ENCODE results near the gene CYGB. TPM values are rescaled to one million over a fixed set of nuclear protein-coding genes. Genes with fewer than 3 reads are reported as not detected.

The CYGB gene
- total RNA-seq, 1 experiment from 2014 or later: 2.8 TPM

DNA sequence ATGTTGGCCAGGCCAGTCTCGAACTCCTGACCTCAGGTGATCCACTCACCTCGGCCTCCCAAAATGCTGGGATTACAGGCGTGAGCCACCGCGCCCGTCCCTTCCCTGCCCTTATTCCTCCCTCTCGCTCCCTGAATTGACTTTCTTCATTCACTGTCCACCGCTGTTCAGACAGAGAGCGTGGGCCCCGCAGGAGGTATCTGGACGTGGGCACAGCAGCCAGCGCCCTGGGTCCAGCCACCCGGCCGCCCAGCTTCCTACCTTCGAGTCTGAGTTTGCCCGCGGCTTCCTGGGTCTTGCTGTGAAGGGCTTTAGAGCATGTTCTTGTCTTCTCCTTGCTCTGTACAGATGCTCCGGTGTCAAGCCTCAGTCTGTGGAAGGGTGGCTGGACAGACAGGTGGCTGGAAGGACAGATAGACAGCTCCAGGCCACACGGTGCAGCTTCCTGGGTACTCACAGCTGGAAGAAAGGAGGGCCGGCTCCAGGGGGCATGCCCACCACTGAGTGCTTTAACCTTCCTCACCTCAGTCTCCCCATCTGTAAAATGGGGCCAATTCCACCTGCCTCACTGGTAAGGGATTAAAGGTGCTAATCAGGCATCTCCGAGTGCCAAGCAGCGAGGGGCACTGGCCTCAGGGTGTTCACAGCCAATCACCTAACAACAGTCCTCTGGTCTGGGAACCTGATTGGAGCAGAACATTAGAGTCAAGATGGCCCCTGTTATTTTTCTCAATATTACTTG, 49.9 kb downstream of the CYGB start:
- no peak for DNase-seq (ENCODE audit: extremely low read depth, low read depth)

DNA sequence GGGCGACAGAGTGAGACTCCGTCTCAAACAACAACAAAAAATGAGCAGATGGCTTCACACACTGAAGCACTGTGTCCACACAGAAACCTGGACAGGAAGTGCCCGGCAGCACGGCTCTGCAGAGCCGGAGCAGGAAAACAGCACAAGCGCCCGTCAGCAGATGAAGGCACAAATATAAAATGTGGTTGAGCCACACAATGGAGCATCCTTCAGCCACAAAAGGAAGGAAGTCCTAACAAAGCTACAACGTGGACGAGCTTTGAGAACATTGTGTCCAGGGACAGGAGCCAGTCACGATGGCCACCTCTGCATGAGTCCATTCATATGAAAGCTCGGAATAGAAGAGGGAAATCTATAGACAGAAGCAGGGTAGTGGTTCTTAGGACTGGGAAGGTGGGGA, 51.9 kb downstream of the CYGB start:
- DNase-seq (ENCODE audit: extremely low read depth, low read depth): no peak

DNA sequence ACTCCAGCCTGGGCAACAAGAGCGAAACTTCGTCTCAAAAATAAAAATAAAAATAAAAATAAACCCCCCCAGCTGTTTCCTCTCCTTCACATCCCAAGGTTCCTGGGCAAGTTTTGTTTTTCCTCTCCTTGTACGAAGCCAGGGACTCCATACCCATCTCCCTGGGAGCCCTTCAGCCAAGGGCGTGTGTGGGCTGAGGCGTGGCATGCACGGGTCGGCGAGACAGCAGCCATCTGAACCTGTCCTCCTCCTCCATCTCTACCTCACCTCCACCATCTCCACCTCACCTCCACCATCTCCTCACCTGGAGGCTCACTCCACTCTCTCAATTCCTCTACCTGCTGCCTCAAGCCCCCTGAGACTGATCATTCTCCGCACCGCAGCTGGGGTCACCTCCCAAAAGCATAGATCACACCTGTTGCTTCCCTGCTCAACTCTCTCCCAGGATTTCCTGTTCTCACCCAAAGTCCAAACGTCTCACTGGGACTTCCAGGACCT, 53.2 kb downstream of the CYGB start:
- DNase-seq (ENCODE audit: extremely low read depth, low read depth): no peak

DNA sequence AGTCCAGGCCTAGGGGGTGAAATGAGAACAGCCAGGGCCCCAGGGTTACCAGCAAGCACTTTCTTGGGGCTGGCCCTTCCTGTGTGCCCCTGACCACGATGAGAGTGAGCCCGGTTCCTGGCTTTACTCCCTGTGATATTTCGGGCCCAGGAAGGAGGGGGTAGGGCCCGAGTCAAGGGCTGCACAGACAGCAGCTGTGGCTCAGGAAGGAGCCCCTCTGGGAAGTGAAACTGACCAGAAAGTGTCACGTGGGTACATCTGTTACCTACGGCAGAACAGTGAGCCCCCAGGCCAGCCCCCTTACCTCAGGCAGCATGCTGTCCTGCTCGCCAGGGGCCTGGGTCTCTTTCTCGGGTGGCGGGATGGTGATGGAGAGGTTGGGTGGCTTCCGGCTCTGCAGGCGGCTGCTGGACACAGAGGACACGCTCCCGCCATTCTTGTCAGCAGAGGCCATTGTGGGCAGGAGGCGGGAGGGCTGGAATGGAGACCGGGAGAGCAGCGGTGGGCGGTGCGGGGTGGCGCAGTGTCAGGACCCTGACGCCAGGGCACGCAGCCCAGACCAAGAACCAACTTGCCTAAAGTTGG, 56.3 kb downstream of the CYGB start:
- DNase-seq (ENCODE audit: extremely low read depth, low read depth): no peak

DNA sequence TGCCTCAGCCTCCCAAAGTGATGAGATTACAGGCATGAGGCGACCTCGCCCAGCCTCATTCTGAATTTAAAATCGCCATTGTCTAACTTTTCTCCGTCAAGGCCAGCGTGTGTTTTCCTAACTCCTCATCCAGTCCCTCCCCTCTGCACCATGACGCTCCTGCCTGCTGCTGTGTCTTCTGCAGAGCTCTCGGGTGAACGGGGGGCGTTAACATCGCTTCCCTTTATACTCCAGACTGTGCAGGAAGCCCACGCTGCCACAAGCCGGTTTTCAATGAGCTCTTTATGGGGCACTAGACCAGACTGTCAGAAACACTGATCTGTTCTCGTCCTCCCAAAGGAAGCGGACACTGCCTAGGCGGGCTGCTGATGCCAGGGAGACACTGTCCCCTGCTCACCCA, 56.9 kb downstream of the CYGB start:
- no peak for DNase-seq (ENCODE audit: extremely low read depth, low read depth)

DNA sequence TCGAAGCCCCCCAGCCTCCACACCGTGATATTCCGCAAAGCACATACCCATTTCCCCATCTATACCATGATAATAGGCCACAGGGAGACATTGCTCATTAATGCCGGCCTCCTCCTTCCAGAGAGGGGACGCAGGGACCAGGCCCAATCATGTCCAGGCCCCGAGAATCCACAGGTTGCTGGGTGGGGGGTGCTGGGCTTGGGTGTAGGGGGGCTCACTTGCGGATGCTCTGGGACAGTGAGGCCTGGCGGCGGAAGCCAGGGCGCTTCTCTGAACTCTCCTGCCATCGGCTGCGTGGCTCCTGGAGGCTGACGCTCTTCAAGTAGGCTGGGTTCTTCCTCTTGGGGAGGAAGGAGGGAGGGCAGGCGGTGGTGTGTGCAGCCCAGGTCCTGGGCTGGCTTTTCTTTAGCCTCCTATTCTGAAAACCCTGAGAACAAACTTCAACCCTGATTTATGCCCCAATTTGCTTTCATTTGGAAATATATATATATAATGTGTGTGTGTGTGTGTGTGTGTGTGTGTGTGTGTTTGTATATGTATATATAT, 57.9 kb downstream of the CYGB start:
- DNase-seq (ENCODE audit: extremely low read depth, low read depth): no peak

DNA sequence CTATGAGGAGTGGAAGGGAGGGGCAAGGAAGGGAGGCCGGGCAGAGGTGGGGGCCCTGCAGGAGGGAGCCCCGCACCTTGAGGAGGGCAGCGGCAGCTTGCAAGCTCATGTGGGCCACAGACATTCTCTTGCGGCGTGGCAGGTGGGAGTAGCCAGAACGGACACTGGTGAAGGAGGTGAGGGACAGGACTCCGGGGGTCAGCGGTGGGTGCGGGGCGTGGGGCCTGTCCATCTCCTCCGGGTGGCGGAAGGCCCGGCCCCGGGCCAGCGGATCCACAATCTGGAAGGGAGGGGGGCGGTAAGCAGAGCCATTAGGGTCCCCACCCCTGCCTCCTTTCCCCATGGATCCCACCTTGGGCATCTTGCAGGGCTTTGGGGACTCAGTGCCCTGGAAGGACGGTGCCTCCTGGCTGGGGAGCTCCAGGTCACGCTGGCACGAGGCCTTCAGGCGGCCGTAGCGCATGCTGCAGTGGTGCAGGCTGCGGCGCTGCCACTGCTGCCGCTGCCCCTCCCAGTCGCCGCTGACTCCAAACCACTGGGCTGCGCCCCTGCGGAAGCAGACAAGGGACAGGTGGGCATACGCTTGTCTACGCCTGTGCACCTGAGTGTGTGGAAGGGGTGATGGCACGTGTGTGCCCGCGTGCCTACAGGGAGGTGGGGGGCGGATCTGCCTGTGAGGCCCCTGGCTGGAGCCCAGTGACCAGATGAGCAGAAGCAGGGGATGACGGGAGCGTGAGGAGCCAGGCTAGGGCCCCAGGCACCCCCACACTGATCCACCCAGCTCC, 58.6 kb downstream of the CYGB start:
- no peak for DNase-seq (ENCODE audit: extremely low read depth, low read depth)

DNA sequence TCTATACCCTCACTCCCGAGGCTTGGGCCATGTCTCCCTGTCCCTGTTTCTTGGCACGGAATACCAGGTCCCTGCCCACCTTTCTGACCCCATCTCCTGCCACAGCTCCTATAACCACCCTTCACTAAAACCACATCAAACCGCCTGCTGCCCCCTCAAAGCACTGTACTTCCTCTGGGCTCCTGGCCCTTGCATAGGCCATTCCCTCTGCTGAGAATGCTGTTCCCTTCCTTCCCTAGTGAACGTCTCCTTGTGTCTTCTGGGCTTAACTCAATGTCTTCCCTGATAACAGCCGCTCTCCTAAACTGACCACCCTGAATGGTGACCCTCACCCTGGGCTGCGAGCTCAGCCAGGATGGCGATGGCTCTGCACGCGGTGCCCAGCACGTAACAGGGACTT, 59.4 kb downstream of the CYGB start:
- DNase-seq (ENCODE audit: extremely low read depth, low read depth): no peak

DNA sequence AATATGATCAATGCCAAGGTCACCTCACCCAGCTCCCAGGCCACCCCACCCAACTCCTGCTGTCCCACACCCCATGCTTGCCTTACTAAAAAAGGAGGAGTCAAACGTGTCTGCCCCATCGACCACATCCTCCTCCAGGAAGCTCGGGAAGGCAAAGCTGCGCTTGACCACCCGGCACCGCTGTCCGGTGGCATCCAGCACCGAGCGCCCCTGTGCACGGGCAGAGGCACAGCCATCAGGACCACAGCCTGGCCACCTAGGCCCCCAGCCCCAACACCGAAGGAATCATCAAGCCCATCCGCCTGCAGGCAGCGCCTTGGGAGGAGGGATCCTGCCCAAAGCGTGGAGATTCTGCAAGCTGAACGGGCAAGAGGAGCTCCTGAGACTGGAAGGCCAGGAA, 59.9 kb downstream of the CYGB start:
- DNase-seq (ENCODE audit: extremely low read depth, low read depth): no peak

Small RNAs within 50 kb of the gene (small RNA-seq; reads per million reads assigned to genes)
- gene SNORD1A (0 reads per million in 2 experiments), gene SNORD1B (40.3 to 194 reads per million in 2 experiments)

Other genes starting within 250 kb of the CYGB start
- 0.23 and 0.67 TPM in 2 replicates for gene QRICH2, start 229.4 kb downstream of the CYGB start, total RNA-seq (2014; rRNA removed; shearing (Covaris generic))
- gene PRPSAP1, start 183.8 kb downstream of the CYGB start, total RNA-seq (2014; rRNA removed; shearing (Covaris generic)): 41.0 and 44.8 TPM in 2 replicates
- gene SPHK1, start 153.1 kb downstream of the CYGB start, total RNA-seq (2014; rRNA removed; shearing (Covaris generic)): 7.0 and 9.6 TPM in 2 replicates
- gene UBE2O, start 84.6 kb downstream of the CYGB start, total RNA-seq (2014; rRNA removed; shearing (Covaris generic)): 15.8 and 21.0 TPM in 2 replicates
- not detected in 2 replicates for gene AANAT, start 70.1 kb downstream of the CYGB start, total RNA-seq (2014; rRNA removed; shearing (Covaris generic))
- 21.5 and 28.1 TPM in 2 replicates for gene RHBDF2, start 36.3 kb downstream of the CYGB start, total RNA-seq (2014; rRNA removed; shearing (Covaris generic))
- not detected in 2 replicates for gene PRCD, start 2.3 kb upstream of the CYGB start, total RNA-seq (2014; rRNA removed; shearing (Covaris generic))
- gene ST6GALNAC2, start 48.2 kb upstream of the CYGB start, total RNA-seq (2014; rRNA removed; shearing (Covaris generic)): 1.4 and 3.1 TPM in 2 replicates
- gene ST6GALNAC1, start 106.0 kb upstream of the CYGB start, total RNA-seq (2014; rRNA removed; shearing (Covaris generic)): not detected in 2 replicates
- 30.8 and 35.1 TPM in 2 replicates for gene MXRA7, start 173.3 kb upstream of the CYGB start, total RNA-seq (2014; rRNA removed; shearing (Covaris generic))
- gene JMJD6, start 188.9 kb upstream of the CYGB start, total RNA-seq (2014; rRNA removed; shearing (Covaris generic)): 20.9 and 24.7 TPM in 2 replicates
- 47.6 and 51.2 TPM in 2 replicates for gene METTL23, start 189.1 kb upstream of the CYGB start, total RNA-seq (2014; rRNA removed; shearing (Covaris generic))
- gene SRSF2, start 199.6 kb upstream of the CYGB start, total RNA-seq (2014; rRNA removed; shearing (Covaris generic)): 211 and 218 TPM in 2 replicates
- gene MFSD11, start 200.4 kb upstream of the CYGB start, total RNA-seq (2014; rRNA removed; shearing (Covaris generic)): 33.2 and 41.1 TPM in 2 replicates

Measured in NCI-H460 (cell line).